GM19372 (cell line): Measurements from ENCODE around the gene GPR33.
A peak's percentile ranks its signal among the peaks of the same experiment; 100 is the strongest.
"Not testable (repeated sequence)": the region's sequence is repeated elsewhere in the genome, so short reads cannot be mapped to it uniquely, and the experiment has no call there.

Experiments used
- ATAC-seq: cut with Tn5 transposase; IDR thresholded peaks from one replicate; pipeline ENCODE4 v1.9.1; 2021; ENCODE audit warnings: mild to moderate bottlenecking, low read depth, moderate library complexity; ENCODE audit not compliant: unreplicated experiment

Gene GPR33

DNA sequence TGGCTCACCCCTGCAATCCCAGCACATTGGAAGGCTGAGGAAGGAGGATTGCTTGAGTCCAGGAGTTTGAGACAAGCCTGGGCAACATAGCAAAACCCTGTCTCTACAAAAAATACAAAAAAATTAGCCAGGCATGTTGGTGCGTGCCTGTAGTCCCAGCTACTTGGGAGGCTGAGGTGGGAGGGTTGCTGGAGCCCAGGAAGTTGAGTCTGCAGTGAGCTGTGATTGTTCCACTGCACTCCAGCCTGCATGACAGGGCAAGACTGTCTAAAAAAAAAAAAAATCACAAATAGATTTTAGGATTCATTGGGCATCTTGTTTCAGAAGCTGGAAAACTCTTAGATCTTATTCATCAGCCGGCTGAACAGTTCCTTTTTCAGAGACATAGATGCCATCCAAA is 25.4 kb downstream of the GPR33 start:
- not testable (repeated sequence) for ATAC-seq

DNA sequence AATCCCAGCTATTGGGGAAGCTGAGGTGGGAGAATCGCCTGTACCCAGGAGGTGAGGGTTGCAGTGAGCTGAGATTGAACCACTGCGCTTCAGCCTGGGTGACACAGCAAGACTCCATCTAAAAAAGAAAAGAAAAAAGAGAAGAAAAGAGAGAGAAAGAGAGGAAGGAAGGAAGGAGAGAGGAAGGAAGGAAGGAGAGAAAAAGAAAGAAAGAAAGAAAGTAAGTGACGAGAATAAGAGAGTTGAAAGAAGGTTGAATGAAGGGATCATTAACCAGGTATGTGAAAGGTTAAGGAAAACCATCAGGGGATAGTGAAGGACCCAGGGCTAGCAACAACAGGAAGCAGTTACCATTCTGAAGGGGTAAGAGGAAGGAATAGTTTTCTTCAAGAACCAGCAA is 26.3 kb downstream of the GPR33 start:
- no peak for ATAC-seq

DNA sequence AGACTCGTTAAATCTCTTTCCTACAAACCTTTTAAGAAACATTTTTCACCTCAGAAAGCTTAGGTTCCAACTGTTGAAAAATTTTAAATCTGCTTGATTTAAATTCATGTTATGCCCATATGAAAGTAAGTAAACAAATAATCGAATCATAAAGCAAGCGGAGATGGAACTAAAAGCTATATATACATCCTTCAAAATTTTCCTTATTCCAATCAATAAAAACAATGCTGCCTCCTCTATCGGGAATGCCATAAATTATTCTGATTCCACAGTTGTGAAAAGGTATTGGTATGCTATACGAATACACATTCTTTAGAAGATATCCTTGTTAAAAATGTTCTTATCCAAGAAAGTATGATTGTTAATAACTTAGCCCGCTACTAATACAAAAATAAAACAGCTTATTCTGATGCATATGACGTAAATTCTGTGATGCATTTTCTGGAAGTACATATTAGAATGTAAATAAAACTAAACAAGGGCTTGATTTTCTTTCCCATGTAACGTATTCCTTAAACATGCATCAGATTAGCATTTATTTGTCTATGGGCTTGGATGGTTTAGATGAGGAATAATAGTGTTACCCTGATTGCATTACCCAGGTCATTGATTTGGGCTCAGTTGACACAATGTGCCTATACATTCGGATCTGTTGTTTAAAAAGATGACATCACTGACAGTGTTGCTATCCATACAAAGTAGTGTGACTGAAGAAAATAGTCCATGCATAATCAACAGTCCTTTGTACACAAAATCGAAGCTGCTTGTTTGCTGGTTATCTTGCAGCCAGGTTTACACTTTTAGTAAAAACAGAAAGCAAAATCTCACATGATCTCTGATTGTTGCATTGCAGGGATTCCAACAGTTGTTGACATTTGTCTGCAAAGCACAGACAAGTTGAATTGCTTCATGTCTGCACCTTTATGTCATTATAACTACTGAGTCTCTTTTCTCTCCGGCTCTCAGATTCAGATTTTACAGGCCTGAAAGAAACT is 29.9 kb downstream of the GPR33 start:
- no peak for ATAC-seq

DNA sequence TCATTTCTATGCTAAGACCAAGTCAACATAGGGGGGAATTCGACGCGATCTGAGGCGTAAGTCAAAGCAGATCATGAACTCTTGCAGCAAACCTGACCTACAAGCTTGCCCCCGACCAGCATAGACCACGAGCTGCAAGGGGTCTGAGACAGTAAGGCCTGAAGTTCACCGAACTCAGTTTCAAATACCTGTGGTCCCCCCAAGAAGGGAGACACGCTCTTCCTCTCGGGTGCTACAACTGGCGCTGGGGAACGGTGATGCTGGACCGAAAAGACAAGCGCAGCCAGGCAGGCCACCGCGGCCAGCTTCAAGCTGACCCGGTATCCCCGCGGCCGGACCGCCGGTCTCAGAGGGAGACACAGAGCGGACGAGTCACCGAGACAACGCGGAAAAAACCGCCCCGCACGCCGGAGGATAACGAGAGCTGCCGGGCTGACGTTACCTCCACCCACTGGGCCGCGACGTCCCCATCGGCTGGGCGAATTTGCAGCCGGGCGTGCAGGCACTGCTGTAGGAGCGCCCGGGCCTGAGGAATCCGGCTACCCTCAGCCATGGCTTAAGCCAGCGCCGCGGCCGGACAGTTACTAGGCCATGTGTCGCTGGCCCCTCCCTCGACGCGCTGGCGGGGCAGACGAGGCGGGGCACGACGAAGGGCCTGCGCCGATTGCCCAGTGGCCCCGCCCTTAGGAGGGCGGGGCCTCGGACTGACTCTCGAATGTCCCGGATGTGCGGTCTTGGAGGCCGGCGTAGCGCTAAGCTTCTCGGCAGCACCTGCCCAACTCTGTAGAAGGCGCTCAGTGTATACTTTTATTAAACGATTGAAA is 30.8 kb downstream of the GPR33 start, which contains the start of gene DTD2:
TSS of gene DTD2 (minus strand) at position 666 of the 824 bp plus-strand sequence. CDS start at position 553, 113 bp downstream.
- peak; percentile 96 for ATAC-seq

DNA sequence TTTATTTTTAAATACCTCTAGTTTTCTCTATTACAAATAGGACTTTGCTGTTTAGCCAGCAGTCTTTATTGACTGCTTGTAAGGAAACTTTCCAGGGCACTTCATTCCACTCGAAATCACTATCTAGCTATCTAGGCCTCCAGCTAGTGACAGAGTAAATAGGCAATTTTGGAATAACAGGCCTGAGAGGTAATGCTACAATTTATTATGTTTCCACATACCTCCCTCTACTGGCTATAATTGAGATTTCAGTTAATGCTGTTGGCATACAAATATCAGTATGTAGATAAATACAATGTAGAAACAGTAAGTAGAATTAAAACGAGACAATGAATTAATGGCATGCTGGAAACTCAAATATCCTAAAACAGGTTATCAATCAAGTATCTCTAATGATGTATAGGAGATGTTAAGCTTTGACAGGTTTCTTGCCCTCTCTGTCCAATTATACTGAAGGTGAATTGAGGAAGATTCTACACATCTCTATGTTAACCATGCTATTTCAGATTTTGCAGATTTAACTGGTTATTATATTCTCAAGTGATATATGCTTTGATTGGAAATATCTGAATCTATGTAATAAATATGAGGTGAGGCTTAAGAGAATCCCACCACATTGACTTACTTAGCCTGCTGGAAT is 37.7 kb downstream of the GPR33 start:
- no peak for ATAC-seq

DNA sequence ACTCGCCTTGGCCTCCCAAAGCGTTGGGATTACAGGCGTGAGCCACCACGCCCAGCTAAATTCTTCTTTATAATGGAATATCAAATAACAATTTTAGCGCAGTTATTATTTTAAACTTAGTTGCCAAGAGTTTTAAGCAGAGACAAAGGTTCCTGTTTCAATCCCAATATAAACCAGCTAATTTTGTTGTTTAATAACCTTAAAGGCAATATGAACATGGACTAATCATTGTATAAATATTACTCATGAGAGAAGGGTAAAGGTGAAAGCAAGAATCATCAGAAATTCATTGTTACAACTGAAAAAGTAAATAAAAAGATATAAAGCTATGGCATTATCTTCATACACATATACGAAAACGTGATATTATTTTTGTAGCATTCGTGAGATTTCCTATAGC is 38.7 kb downstream of the GPR33 start:
- no peak for ATAC-seq

DNA sequence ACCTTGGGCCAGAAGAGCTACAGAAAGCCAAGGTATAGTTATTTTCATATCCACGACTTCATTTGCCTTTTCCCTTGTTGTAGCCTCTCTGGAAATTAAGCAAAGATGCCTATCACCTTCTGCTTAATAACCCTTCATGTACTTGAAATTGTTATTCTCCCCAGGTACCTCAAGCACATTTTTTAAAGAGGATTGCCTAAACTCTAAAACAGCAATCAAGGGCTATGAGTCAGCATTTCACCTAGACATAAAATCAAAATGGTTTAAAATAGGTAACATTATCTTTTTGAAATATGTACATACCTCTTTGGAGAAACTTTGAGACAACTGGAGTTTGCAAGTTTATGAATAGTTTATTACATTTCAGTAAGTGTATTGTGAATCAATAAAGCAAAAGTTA is 42.1 kb downstream of the GPR33 start:
- no peak for ATAC-seq

DNA sequence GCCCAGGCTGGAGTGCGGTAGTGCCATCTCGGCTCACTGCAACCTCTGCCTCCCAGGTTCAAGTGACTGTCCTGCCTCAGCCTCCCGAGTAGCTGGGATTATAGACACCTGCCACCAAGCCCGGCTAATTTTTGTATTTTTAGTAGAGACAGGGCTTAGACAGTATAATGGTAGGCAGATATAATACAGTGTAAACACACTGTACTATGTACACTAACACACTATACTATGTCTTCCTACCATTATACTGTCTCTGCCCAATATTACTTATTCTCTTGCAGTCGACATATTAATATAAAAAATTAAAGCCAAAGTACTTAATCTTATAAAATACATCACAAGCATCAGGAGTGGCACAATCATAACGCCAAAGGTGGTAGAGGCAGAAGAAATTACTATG is 45.6 kb downstream of the GPR33 start:
- ATAC-seq = no peak

DNA sequence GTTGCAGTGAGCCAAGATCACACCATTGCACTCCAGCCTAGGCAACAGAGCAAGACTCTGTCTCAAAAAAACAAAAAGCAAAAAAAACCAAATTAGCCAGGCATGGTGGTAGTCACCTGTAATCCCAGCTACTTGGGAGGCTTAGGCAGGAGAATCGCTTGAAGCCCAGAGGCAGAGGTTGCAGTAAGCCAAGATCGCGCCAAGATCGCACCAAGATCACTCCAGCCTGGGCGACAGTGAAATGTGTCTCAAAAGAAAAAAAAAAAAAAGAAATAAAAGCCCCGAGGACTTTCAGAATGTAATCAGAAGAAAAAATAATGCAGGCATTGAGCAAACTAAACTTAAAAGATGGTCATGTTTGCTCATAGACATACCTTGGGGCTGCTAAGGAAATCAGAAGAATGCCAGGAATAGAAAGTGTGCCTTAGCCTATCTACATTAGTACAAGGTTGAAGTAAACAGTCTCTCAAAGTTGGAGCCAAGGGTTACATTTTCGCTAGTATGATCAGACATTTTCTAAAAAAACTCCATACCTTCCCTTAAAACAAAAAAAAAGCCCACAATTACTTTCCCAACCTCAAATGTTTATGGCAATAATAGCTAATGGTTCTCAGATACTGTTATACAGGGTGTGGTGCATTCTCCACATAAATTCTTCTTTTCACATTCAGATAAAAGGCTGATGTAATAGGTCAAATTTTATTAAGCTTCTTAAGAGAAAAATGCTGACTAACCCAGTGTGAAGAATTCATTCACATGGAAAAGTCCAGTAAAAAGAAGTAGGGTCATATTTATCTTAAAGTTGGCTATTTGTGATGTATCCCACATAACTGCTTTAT is 46.3 kb downstream of the GPR33 start:
- no peak for ATAC-seq

DNA sequence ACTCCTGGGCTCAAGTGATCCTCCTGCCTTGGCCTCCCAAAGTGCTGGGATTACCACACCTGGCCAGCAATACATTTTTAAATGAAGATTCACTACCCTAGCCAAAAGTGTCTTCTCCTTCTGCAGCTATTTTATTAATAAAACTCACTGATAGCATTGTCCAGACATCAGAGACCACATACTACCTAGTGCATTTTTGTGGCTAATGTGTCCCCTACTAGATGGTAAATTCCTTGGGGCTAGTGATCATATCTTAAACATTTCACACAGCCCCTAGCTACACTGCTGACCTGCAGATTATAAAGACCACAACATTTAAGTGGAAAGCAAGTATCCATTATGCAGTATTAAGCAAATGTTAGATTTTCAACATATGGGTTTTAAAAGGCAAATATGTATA is 47.6 kb downstream of the GPR33 start:
- no peak for ATAC-seq

DNA sequence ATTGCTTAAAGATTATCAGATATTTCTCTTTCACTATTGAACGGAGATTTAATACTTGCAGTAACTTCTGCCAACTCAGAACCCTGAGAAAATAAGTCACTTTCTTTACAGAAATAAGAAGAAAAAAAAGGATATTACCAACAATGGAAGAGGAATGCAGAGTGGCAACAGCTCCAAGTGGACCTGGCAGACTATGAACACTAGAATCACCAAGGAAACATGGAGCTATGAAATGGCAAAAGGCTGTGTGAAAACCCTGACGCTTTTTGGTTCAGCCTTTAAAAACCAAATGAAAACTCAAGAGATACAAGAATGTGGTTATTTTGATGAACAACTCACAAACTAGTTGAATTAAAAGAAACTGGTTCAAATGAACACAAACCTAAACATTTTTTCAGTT is 48.3 kb downstream of the GPR33 start:
- no peak for ATAC-seq

DNA sequence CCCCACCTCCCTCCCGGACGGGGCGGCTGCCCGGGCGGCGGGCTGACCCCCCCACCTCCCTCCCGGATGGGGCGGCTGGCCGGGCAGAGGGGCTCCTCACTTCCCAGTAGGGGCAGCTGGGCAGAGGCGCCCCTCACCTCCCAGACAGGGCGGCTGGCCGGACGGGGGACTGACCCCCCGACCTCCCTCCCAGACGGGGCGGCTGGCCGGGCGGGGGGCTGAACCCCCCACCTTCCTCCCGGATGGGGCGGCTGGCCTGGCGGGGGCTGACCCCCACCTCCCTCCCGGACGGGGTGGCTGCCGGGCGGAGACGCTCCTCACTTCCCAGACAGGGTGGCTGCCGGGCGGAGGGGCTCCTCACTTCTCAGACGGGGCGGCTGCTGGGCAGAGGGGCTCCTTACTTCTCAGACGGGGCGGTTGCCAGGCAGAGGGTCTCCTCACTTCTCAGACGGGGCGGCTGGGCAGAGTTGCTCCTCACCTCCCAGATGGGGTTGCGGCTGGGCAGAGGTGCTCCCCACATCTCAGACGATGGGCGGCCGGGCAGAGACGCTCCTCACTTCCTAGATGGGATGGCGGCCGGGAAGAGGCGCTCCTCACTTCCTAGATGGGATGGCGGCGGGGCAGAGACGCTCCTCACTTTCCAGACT is 50.7 kb downstream of the GPR33 start:
- ATAC-seq = not testable (repeated sequence)

DNA sequence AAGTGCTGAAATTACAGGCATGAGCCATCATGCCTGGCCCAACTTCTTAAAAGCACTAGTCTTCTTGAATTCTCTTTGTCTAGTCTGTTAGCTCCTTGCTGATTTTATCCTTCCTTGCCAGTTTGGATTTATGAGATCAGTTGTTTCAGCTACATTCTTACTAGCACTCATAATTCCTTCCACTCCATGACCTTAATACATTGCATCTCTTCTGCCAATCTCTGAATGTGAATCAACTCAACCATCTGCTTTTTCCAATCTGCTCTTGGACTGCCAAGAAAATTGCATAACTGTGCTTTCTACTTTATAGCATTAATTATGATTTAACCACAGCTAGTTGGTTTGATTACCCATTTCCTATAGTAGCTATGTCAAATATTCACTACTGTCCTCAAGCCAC is 52.6 kb downstream of the GPR33 start:
- no peak for ATAC-seq
